GM21786 (cell line): Measurements from ENCODE around the gene TBX3.

Source experiments
- ATAC-seq: cut with Tn5 transposase; IDR thresholded peaks from one replicate; pipeline ENCODE4 v1.9.1; 2021; ENCODE audit not compliant: unreplicated experiment

Gene TBX3

GRCh38 chr12:114669401-114670290, 14.3 kb downstream of the TBX3 start:
- ATAC-seq: no peak

- ATAC-seq: no peak
Observed at GRCh38 chr12:114668886-114669288, 15.1 kb downstream of the TBX3 start.

GRCh38 chr12:114668151-114668885, 15.7 kb downstream of the TBX3 start:
- no peak for ATAC-seq

- no peak for ATAC-seq
Observed at GRCh38 chr12:114667669-114668150, 16.3 kb downstream of the TBX3 start.

GRCh38 chr12:114666746-114667668, 17.0 kb downstream of the TBX3 start:
- ATAC-seq: no peak

- ATAC-seq: no peak
Observed at GRCh38 chr12:114665411-114666260, 18.3 kb downstream of the TBX3 start.

GRCh38 chr12:114664651-114665320, 19.2 kb downstream of the TBX3 start:
- no peak for ATAC-seq

- no peak for ATAC-seq
Observed at GRCh38 chr12:114662512-114663177, 21.3 kb downstream of the TBX3 start.

GRCh38 chr12:114661245-114661644, 22.7 kb downstream of the TBX3 start:
- ATAC-seq: no peak

- ATAC-seq: no peak
Observed at GRCh38 chr12:114659084-114659483, 24.9 kb downstream of the TBX3 start.

GRCh38 chr12:114658002-114658441, 26.0 kb downstream of the TBX3 start:
- no peak for ATAC-seq

- no peak for ATAC-seq
Observed at GRCh38 chr12:114657597-114657920, 26.4 kb downstream of the TBX3 start.

- ATAC-seq: no peak
Observed at GRCh38 chr12:114656906-114657596, 26.9 kb downstream of the TBX3 start.

- no peak for ATAC-seq
Observed at GRCh38 chr12:114655934-114656749, 27.8 kb downstream of the TBX3 start.

GRCh38 chr12:114649585-114649984, 34.4 kb downstream of the TBX3 start:
- ATAC-seq: no peak

- ATAC-seq: no peak
Observed at GRCh38 chr12:114648711-114649110, 35.3 kb downstream of the TBX3 start.

GRCh38 chr12:114638790-114639435, 45.1 kb downstream of the TBX3 start:
- no peak for ATAC-seq
